K562 (cell line): ENCODE data around the gene NCOA3. TPM values are rescaled to one million over a fixed set of nuclear protein-coding genes. Genes with fewer than 3 reads are reported as not detected.
"Not testable (repeated sequence)": the region's sequence is repeated elsewhere in the genome, so short reads cannot be mapped to it uniquely, and the experiment has no call there.

Experiments
- ATAC-seq: fragments of 200-7000 bp; cut with Tn5 transposase; 3 replicates; pipeline ENCODE4 v1.9.1; 2020; ENCODE audit warnings: moderate library complexity
- BruUV-seq: library from RNA; stranded (reverse); fragments of 400-500 nt; replicated peaks from 2 replicates; lab custom pipeline; 2021; lab: Mats Ljungman, UMichigan
- CTCF ChIA-PET: fragments of 300-600 bp; formaldehyde crosslinking; extraction: SDS; loops from one replicate; lab custom pipeline; 2021; ENCODE audit warnings: low intra/inter-chr PET ratio; lab: Yijun Ruan, JAX
- POLR2A ChIA-PET: fragments of 300-600, 350-650 bp; sonication (Branson Sonifier 250); formaldehyde crosslinking; extraction: SDS; loops from one replicate; lab custom pipeline; 2021; ENCODE audit warnings: antibody characterized with exemption, inconsistent platforms; lab: Yijun Ruan, JAX
- DNase-seq, 4 experiments: peaks; one replicate each; pipeline versions ENCODE4 v3.0.0 to v3.0.0-alpha.2; 2011 to 2018; ENCODE audit warnings: low spot score in 3 of 4, mixed read lengths in 3 of 4; ENCODE audit errors: extremely low read depth in 1 of 4
- FAIRE-seq: peaks from 2 replicates; lab custom pipeline; 2011; peaks lifted over from hg19 to GRCh38; lab: Jason Lieb, UNC
- H2AFZ ChIP-seq: 2 replicates; pipeline ENCODE4 v1.6.0; 2011; ENCODE audit warnings: low read depth, low read length, control low read depth, inconsistent platforms
- H3K27ac ChIP-seq: fragments of 200-600 bp; 3 replicates; pipeline ENCODE4 v1.8.0; 2011; ENCODE audit warnings: low read depth, mild to moderate bottlenecking, control low read depth, inconsistent platforms, low read length, moderate library complexity, mixed read lengths; ENCODE audit errors: extremely low read depth
- H3K27me3 ChIP-seq, 2 experiments: fragments of 300-600 bp in 1 of 2; 2 replicates in 1 of 2; 3 replicates in 1 of 2; pipeline versions ENCODE4 v1.6.0 to v1.8.0; 2011; ENCODE audit warnings: inconsistent platforms in 2 of 2, low read length in 2 of 2, mild to moderate bottlenecking in 1 of 2, mixed read lengths in 1 of 2, moderate library complexity in 1 of 2; ENCODE audit not compliant: control insufficient read depth in 2 of 2, insufficient read depth in 2 of 2
- H3K36me3 ChIP-seq: fragments of 300-600 bp; 3 replicates; pipeline ENCODE4 v1.8.0; 2011; ENCODE audit warnings: mild to moderate bottlenecking, low read length, inconsistent platforms; ENCODE audit not compliant: control insufficient read depth, insufficient read depth
- H3K4me1 ChIP-seq, 2 experiments: fragments of 200-600 bp in 1 of 2; replicated peaks in 1 of 2; 2 replicates in 1 of 2; 3 replicates in 1 of 2; pipeline versions ENCODE4 v1.5.1 to v1.8.0; 2011; ENCODE audit warnings: inconsistent platforms in 2 of 2, low read length in 2 of 2, mild to moderate bottlenecking in 1 of 2, mixed read lengths in 1 of 2, moderate library complexity in 1 of 2; ENCODE audit not compliant: control insufficient read depth in 2 of 2, insufficient read depth in 2 of 2
- H3K4me2 ChIP-seq: 2 replicates; pipeline ENCODE4 v1.6.1; 2011; ENCODE audit warnings: low read length, control low read depth, inconsistent platforms, mixed read lengths; ENCODE audit not compliant: insufficient read depth
- H3K4me3 ChIP-seq: fragments of 200-600 bp; sonication (generic), shearing (Covaris generic); 2 replicates; pipeline ENCODE4 v1.5.1; 2016; ENCODE audit warnings: control low read depth, inconsistent platforms
- H3K79me2 ChIP-seq: fragments of 200-600 bp; 3 replicates; pipeline ENCODE4 v1.8.0; 2011; ENCODE audit warnings: low read length, inconsistent platforms; ENCODE audit not compliant: control insufficient read depth, insufficient read depth
- H3K9ac ChIP-seq, 2 experiments: 2 replicates each; pipeline versions ENCODE4 v1.6.0 to v1.6.1; 2011; ENCODE audit warnings: low read depth in 2 of 2, low read length in 2 of 2, control low read depth in 1 of 2, inconsistent platforms in 1 of 2, mild to moderate bottlenecking in 1 of 2, mixed read lengths in 1 of 2; ENCODE audit not compliant: insufficient read depth in 1 of 2
- H3K9me1 ChIP-seq: one replicate; pipeline ENCODE4 v1.6.0; 2011; ENCODE audit warnings: inconsistent platforms, mild to moderate bottlenecking, low read length, moderate library complexity; ENCODE audit not compliant: control insufficient read depth, insufficient read depth
- H3K9me3 ChIP-seq: replicated peaks from 2 replicates; pipeline ENCODE4 v1.5.1; 2011; ENCODE audit warnings: low read depth, low read length, inconsistent platforms; ENCODE audit not compliant: control insufficient read depth, insufficient read depth
- H4K20me1 ChIP-seq: replicated peaks from 2 replicates; pipeline ENCODE4 v1.6.1; 2011; ENCODE audit warnings: low read length, inconsistent platforms, mixed read lengths; ENCODE audit not compliant: control insufficient read depth, insufficient read depth
- ZBTB11 ChIP-seq, 3 experiments: fragments of 200-800 bp in 1 of 3; fragments of 250-450 bp in 1 of 3; fragments of 450-650 bp in 1 of 3; sonication (Bioruptor Pico) in 1 of 3; sonication (Bioruptor generic) in 1 of 3; formaldehyde crosslinking in 1 of 3; IDR thresholded peaks; 2 replicates each; pipeline versions ENCODE4 v1.6.1 to v1.8.0; 2016 to 2022; ENCODE audit warnings: mild to moderate bottlenecking in 2 of 3, missing genetic modification characterization in 2 of 3, missing compliant biosample characterization in 1 of 3, moderate library complexity in 1 of 3
- WGBS: fragments of 100-300 bp; shearing (Covaris generic); methylation state at CpG from one replicate; pipeline ENCODE4 v1.1.6; 2016; ENCODE audit warnings: low coverage, mixed read lengths; ENCODE audit not compliant: insufficient coverage; ENCODE audit errors: missing lambda C conversion rate; 5-methylcytosine and 5-hydroxymethylcytosine counted together
- in situ Hi-C: fragments of 300-500 bp; cut with MboI; formaldehyde crosslinking; loops from 4 replicates; pipeline ENCODE4 v1.15.0; 2018; ENCODE audit warnings: inconsistent platforms, mixed read lengths
- intact Hi-C: fragments of 100-400 bp; cut with micrococcal nuclease; formaldehyde crosslinking; loops from 2 replicates; pipeline ENCODE4 v1.14.2; 2022
- polyA plus RNA-seq, 8 experiments: library from polyadenylated mRNA; depleted of rRNA in 4 of 8; stranded (reverse) in 5 of 8; unstranded in 3 of 8; fragments of >200 nt; fragmentation: Nextera tagmentation in 2 of 8; fragmentation: Illumina TruSeq in 1 of 8; extraction: Ambion mirVana in 2 of 8; extraction: Trizol in 1 of 8; gene quantifications; 2 replicates each; pipeline versions ENCODE4 v1.2.1 to v1.2.3, GENCODE V29; 2011 to 2014; ENCODE audit warnings: inconsistent platforms in 1 of 8, missing spikeins in 1 of 8
- total RNA-seq, 7 experiments: library from RNA; depleted of rRNA in 6 of 7; stranded (reverse); fragments of >200 nt in 6 of 7; fragmentation: Illumina TruSeq in 2 of 7; extraction: Trizol in 2 of 7; gene quantifications; 2 replicates each; pipeline versions ENCODE4 v1.2.1 to v1.2.3, GENCODE V29; 2011 to 2021; ENCODE audit warnings: low replicate concordance in 1 of 7

The NCOA3 gene
- total and polyA plus RNA-seq, 9 of the 15 experiments (the other 6 are each of a cell fraction or from before 2014, with no cell fraction given): 3.2 to 24.3 (median 14.4) TPM

GRCh38 chr20:47458280-47459050 is 43.2 kb upstream of the NCOA3 start:
- H3K79me2 ChIP-seq, in situ Hi-C loops, ATAC-seq, H3K27me3 ChIP-seq, H3K4me1 ChIP-seq, H3K4me3 ChIP-seq, H3K9ac ChIP-seq, CTCF ChIA-PET, H4K20me1 ChIP-seq, H3K36me3 ChIP-seq, H3K27ac ChIP-seq, H3K9me1 ChIP-seq, H3K4me2 ChIP-seq, intact Hi-C loops, FAIRE-seq, BruUV-seq, H2AFZ ChIP-seq, DNase-seq, H3K9me3 ChIP-seq: not testable (repeated sequence)
- TF ChIP-seq ZBTB11 (CRISPR knock-in tag; IDR thresholded peaks at IDR 0.05): peak in 1 of 3 experiments; percentile 87; a peak in 2 of 6 replicates
- POLR2A ChIA-PET: interaction anchor here (0.7 to 1.2 kb wide), 2 partner anchors 21 to 601 kb away, joined by 3 to 4 read pairs; no protein-coding TSS in a partner anchor
- 54% methylated on average over 8 of the region's 8 CpGs for WGBS
